Peyer's patch (tissue), 4 donors: ENCODE results near the gene INF2.

Experiments
- CTCF ChIP-seq, 6 experiments: fragments of 450-650 bp in 4 of 6; fragments of 200-600 bp in 2 of 6; sonication (generic) in 1 of 6; IDR thresholded peaks; one replicate each; pipeline ENCODE4 v1.5.1; 2017 to 2019; ENCODE audit warnings: antibody characterized with exemption in 6 of 6, mild to moderate bottlenecking in 3 of 6, moderate library complexity in 1 of 6
- POLR2A ChIP-seq, 2 donors: fragments of 450-650 bp; IDR thresholded peaks; one replicate each; pipeline ENCODE4 v1.5.1; 2017; ENCODE audit warnings: antibody characterized with exemption in 2 of 2, mild to moderate bottlenecking in 2 of 2, moderate library complexity in 2 of 2

GRCh38 chr14:104664588-104664987, 24.8 kb upstream of the INF2 start:
- TF ChIP-seq POLR2A (IDR thresholded peaks at IDR 0.05) (no peak), CTCF (IDR thresholded peaks at IDR 0.05) (no peak)
